ENCODE data around the gene SLC2A9. TPM values are rescaled to one million over a fixed set of nuclear protein-coding genes. Genes with fewer than 3 reads are reported as not detected.
"Not testable (repeated sequence)": the region's sequence is repeated elsewhere in the genome, so short reads cannot be mapped to it uniquely, and the experiment has no call there.

Gene SLC2A9
- total RNA-seq, 1 donor from 2014 or later = 2.0 TPM

- no peak for DNase-seq (ENCODE audit: low read depth)
- no peak for TF ChIP-seq CTCF (conservative IDR thresholded peaks at IDR 0.05; ENCODE audit: low read depth, low read length)
- H3K4me3 ChIP-seq (ENCODE audit: low read depth, low read length) = no peak overlapping the region
Measured at GRCh38 chr4:9804918-9805317, 216.4 kb downstream of the SLC2A9 start.

- no peak for DNase-seq (ENCODE audit: low read depth)
- H3K4me3 ChIP-seq (ENCODE audit: low read depth, low read length) = no peak overlapping the region
- no peak for TF ChIP-seq CTCF (conservative IDR thresholded peaks at IDR 0.05; ENCODE audit: low read depth, low read length)
Measured at GRCh38 chr4:9800848-9801247, 220.4 kb downstream of the SLC2A9 start.

GRCh38 chr4:9796641-9797040, 224.7 kb downstream of the SLC2A9 start:
- H3K4me3 ChIP-seq (ENCODE audit: low read depth, low read length); DNase-seq (ENCODE audit: low read depth): not testable (repeated sequence)

GRCh38 chr4:9792381-9792780, 228.9 kb downstream of the SLC2A9 start:
- no peak overlapping the region for H3K4me3 ChIP-seq (ENCODE audit: low read depth, low read length)
- no peak for TF ChIP-seq CTCF (conservative IDR thresholded peaks at IDR 0.05; ENCODE audit: low read depth, low read length)
- DNase-seq (ENCODE audit: low read depth) = no peak

GRCh38 chr4:9785891-9786290, 235.4 kb downstream of the SLC2A9 start:
- DNase-seq (ENCODE audit: low read depth); H3K4me3 ChIP-seq (ENCODE audit: low read depth, low read length): not testable (repeated sequence)

- H3K4me3 ChIP-seq (ENCODE audit: low read depth, low read length) = no peak overlapping the region
- no peak for TF ChIP-seq CTCF (conservative IDR thresholded peaks at IDR 0.05; ENCODE audit: low read depth, low read length)
- no peak for DNase-seq (ENCODE audit: low read depth)
Measured at GRCh38 chr4:9782136-9782436, 239.2 kb downstream of the SLC2A9 start.

- no peak within 1 kb of the TSS for H3K4me3 ChIP-seq (ENCODE audit: low read depth, low read length)
- no peak for DNase-seq (ENCODE audit: low read depth)
- TF ChIP-seq CTCF (conservative IDR thresholded peaks at IDR 0.05; ENCODE audit: low read depth, low read length) = no peak
Measured at GRCh38 chr4:9781343-9782135, 239.8 kb downstream of the SLC2A9 start, which contains the start of gene DRD5. Gene DRD5 (plus strand): TSS chr4:9781634. CDS start chr4:9782030, 396 bp downstream.

Other genes with a start within 250 kb of the SLC2A9 start
- not detected in 2 replicates for gene DRD5, start 239.9 kb downstream of the SLC2A9 start, total RNA-seq
- 242 and 421 TPM in 2 replicates for gene WDR1, start 95.3 kb upstream of the SLC2A9 start, total RNA-seq